NB4 (cell line): Measurements from ENCODE around the gene MGAT1.
"Not testable (repeated sequence)": the region's sequence is repeated elsewhere in the genome, so short reads cannot be mapped to it uniquely, and the experiment has no call there.

ENCODE experiments used
- DNase-seq: peaks from one replicate; pipeline ENCODE4 v3.0.0; 2010; ENCODE audit warnings: low read depth
- H3K4me3 ChIP-seq: one replicate; pipeline ENCODE4 v1.5.1; 2011; ENCODE audit warnings: mild to moderate bottlenecking, low read depth, low read length, moderate library complexity
- MYC ChIP-seq: IDR thresholded peaks from 2 replicates; pipeline ENCODE4 v1.6.1; 2011; ENCODE audit warnings: low read depth, low read length
- POLR2A ChIP-seq: IDR thresholded peaks from 2 replicates; pipeline ENCODE4 v1.6.1; 2011; ENCODE audit warnings: mild to moderate bottlenecking; ENCODE audit not compliant: insufficient read length; ENCODE audit errors: extremely low read depth
- TF ChIP-seq, protein P1 (sequence below): IDR thresholded peaks from 2 replicates; pipeline ENCODE4 v1.6.1; 2011; ENCODE audit warnings: low read depth, low read length
- TF ChIP-seq, protein P2 (sequence below): IDR thresholded peaks from one replicate; pipeline ENCODE4 v1.5.1; 2012; ENCODE audit warnings: low read depth, low read length

The MGAT1 gene

DNA sequence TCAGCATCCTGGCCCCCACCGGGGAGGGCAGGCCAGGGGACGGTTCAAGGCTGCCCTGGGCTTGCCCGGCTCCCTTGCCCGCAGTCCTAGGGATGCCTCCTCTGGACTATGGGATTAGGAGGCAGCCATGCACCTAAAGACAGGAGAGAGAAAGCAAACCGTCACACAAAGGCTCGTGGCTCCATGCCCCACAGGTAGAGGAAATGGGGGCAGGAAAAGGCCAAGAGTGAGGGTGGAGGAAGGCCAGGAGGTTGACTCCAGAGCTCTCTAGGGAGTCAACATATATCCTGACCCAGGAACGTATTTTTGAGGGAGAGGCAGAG is 9.7 kb downstream of the MGAT1 start:
- TF ChIP-seq POLR2A (no peak), MYC (no peak)
- TF ChIP-seq, protein P1, sequence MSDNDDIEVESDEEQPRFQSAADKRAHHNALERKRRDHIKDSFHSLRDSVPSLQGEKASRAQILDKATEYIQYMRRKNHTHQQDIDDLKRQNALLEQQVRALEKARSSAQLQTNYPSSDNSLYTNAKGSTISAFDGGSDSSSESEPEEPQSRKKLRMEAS = no peak
- TF ChIP-seq, protein P2, sequence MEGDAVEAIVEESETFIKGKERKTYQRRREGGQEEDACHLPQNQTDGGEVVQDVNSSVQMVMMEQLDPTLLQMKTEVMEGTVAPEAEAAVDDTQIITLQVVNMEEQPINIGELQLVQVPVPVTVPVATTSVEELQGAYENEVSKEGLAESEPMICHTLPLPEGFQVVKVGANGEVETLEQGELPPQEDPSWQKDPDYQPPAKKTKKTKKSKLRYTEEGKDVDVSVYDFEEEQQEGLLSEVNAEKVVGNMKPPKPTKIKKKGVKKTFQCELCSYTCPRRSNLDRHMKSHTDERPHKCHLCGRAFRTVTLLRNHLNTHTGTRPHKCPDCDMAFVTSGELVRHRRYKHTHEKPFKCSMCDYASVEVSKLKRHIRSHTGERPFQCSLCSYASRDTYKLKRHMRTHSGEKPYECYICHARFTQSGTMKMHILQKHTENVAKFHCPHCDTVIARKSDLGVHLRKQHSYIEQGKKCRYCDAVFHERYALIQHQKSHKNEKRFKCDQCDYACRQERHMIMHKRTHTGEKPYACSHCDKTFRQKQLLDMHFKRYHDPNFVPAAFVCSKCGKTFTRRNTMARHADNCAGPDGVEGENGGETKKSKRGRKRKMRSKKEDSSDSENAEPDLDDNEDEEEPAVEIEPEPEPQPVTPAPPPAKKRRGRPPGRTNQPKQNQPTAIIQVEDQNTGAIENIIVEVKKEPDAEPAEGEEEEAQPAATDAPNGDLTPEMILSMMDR = no peak
- H3K4me3 ChIP-seq = no peak overlapping the region
- no peak for DNase-seq

- TF ChIP-seq, protein P2 = no peak
- TF ChIP-seq POLR2A (no peak), MYC (no peak)
- TF ChIP-seq, protein P1 = no peak
- DNase-seq = no peak
These were observed 10.2 kb downstream of the MGAT1 start for GRCh38 chr5:180792287-180792964.

GRCh38 chr5:180791611-180792213 is 10.9 kb downstream of the MGAT1 start:
- TF ChIP-seq POLR2A (no peak), MYC (no peak)
- TF ChIP-seq, protein P2 = no peak
- TF ChIP-seq, protein P1 = no peak
- DNase-seq = no peak
- no peak overlapping the region for H3K4me3 ChIP-seq

More at GRCh38 chr5:180792287-180792964, 10.2 kb downstream of the MGAT1 start:
- no peak overlapping the region for H3K4me3 ChIP-seq

- TF ChIP-seq, protein P1 = no peak
- TF ChIP-seq MYC = no peak
- TF ChIP-seq POLR2A = no peak
- TF ChIP-seq, protein P2 = no peak
- DNase-seq = no peak
- no peak overlapping the region for H3K4me3 ChIP-seq
These were observed 12.1 kb downstream of the MGAT1 start for GRCh38 chr5:180790524-180790923.

GRCh38 chr5:180790020-180790419 is 12.6 kb downstream of the MGAT1 start:
- no peak for TF ChIP-seq POLR2A
- TF ChIP-seq, protein P2 = peak; percentile 34
- TF ChIP-seq, protein P1 = no peak
- no peak for TF ChIP-seq MYC
- DNase-seq = peak; percentile 58
- H3K4me3 ChIP-seq = no peak overlapping the region

DNA sequence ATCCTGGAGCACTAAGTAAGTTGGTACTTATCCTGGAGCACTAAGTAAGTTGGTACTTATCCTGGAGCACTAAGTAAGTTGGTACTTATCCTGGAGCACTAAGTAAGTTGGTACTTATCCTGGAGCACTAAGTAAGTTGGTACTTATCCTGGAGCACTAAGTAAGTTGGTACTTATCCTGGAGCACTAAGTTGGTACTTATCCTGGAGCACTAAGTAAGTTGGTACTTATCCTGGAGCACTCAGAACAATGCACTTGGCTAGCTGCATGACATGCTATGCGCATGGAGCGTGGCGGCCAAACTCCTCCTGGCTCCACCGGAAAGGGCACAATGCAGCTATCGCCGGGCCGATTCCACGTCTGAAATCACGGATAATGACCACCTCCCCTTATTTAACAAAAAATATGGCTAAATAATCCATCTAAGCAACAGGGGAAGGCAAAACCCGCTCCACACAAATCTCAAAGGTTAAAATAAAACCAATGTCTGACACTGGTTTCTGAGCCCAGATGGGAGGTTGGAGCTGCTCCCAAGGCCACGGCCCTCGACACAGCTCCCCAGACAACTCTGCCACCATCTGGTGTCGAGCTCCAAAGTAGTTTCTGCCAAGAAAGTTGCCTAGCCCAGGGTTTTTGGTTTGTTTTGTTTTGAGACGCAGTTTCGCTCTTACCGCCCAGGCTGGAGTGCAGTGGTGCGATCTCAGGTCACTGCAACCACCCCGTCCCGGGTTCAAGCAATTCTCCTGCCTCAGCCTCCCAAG is 13.8 kb downstream of the MGAT1 start:
- not testable (repeated sequence) for DNase-seq, H3K4me3 ChIP-seq
